CD8-positive, alpha-beta memory T cell (primary cell): ENCODE data around the gene KRTAP1-5. TPM values are rescaled to one million over a fixed set of nuclear protein-coding genes. Genes with fewer than 3 reads are reported as not detected.
"Not testable (repeated sequence)": the region's sequence is repeated elsewhere in the genome, so short reads cannot be mapped to it uniquely, and the experiment has no call there.

Experiments used
- CTCF ChIA-PET: fragments of 350-600 bp; sonication (Branson Sonifier 250); formaldehyde crosslinking; loops from one replicate; lab custom pipeline; 2021; ENCODE audit warnings: antibody characterized with exemption; lab: Charles Lee
- POLR2A ChIA-PET: fragments of 350-600 bp; sonication (Branson Sonifier 250); formaldehyde crosslinking; loops from one replicate; lab custom pipeline; 2021; ENCODE audit warnings: antibody characterized with exemption; lab: Charles Lee
- DNase-seq, 5 donors: peaks; one replicate each; pipeline versions ENCODE4 v3.0.0 to v3.0.0-alpha.2; 2020 to 2022; ENCODE audit warnings: mixed read lengths in 1 of 5
- H3K27ac ChIP-seq: one replicate; pipeline ENCODE4 v1.7.0; 2013; ENCODE audit warnings: low read depth, mild to moderate bottlenecking, low read length, moderate library complexity
- H3K27me3 ChIP-seq: 2 replicates; pipeline ENCODE4 v1.7.0; 2013; ENCODE audit warnings: low read length, mild to moderate bottlenecking; ENCODE audit not compliant: insufficient read depth, poor library complexity, severe bottlenecking
- H3K36me3 ChIP-seq: 2 replicates; pipeline ENCODE4 v1.7.0; 2013; ENCODE audit warnings: mild to moderate bottlenecking, low read length, moderate library complexity; ENCODE audit not compliant: insufficient read depth
- H3K4me1 ChIP-seq: 2 replicates; pipeline ENCODE4 v1.7.0; 2013; ENCODE audit warnings: mild to moderate bottlenecking, low read length, moderate library complexity; ENCODE audit not compliant: insufficient read depth
- H3K4me3 ChIP-seq: 2 replicates; pipeline ENCODE4 v1.7.0; 2013; ENCODE audit warnings: mild to moderate bottlenecking, low read length
- H3K9me3 ChIP-seq: 2 replicates; pipeline ENCODE4 v1.7.0; 2013; ENCODE audit warnings: mild to moderate bottlenecking, low read length
- H3K27ac Mint-ChIP-seq, 8 donors: one replicate each; pipeline ENCODE4 v1.8.0; 2020 to 2021; ENCODE audit warnings: mixed read lengths in 8 of 8, mild to moderate bottlenecking in 6 of 8, inconsistent platforms in 3 of 8, moderate library complexity in 3 of 8
- H3K27me3 Mint-ChIP-seq, 2 donors: one replicate each; pipeline ENCODE4 v1.8.0; 2020 to 2021; ENCODE audit warnings: mixed read lengths in 2 of 2, mild to moderate bottlenecking in 1 of 2, moderate library complexity in 1 of 2
- H3K36me3 Mint-ChIP-seq, 3 donors: one replicate each; pipeline ENCODE4 v1.8.0; 2020 to 2021; ENCODE audit warnings: mixed read lengths in 3 of 3, inconsistent platforms in 1 of 3, mild to moderate bottlenecking in 1 of 3
- H3K4me1 Mint-ChIP-seq, 3 donors: one replicate each; pipeline ENCODE4 v1.8.0; 2020 to 2021; ENCODE audit warnings: mixed read lengths in 3 of 3, inconsistent platforms in 1 of 3, mild to moderate bottlenecking in 1 of 3
- H3K4me3 Mint-ChIP-seq, 7 donors: one replicate each; pipeline ENCODE4 v1.8.0; 2020 to 2021; ENCODE audit warnings: mixed read lengths in 7 of 7, mild to moderate bottlenecking in 6 of 7, moderate library complexity in 4 of 7, inconsistent platforms in 2 of 7
- H3K9me3 Mint-ChIP-seq, 5 donors: one replicate each; pipeline ENCODE4 v1.8.0; 2020 to 2022; ENCODE audit warnings: mixed read lengths in 5 of 5, mild to moderate bottlenecking in 3 of 5, moderate library complexity in 2 of 5, inconsistent platforms in 1 of 5
- polyA plus RNA-seq: library from polyadenylated mRNA; unstranded; fragments of 300-500 nt; fragmentation: Illumina TruSeq; gene quantifications from one replicate; pipeline ENCODE4 v1.2.3, GENCODE V29; 2021
- total RNA-seq, 2 experiments: library from RNA; stranded (reverse); gene quantifications; one replicate each; pipeline ENCODE4 v1.2.3, GENCODE V29; 2021

Gene KRTAP1-5
- total and polyA plus RNA-seq, 3 experiments from 2014 or later: not detected

DNA sequence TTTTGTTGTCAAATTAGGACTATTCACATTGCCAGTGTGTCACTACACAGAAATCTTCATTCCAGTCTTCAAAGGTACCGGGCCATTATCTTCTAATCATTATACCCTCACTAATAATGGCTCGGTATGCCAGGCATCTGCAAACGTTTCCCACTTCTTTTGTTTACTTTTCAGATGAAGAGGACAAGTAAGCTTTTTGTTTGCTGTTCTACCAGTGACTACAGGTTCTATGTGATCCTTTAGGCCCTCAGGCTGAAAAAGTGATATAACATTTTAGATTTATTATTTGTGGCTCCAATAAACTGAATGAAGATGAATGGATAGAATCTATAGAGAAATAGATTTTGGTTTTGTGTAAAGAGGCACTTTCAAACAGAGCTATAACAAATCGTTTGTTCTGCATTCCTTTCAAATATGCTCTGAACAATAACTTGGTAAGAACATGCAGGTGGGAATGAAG is 17.7 kb downstream of the KRTAP1-5 start:
- DNase-seq: no peak
- Histone ChIP-seq H3K4me3 (no peak overlapping the region), H3K27me3 (peaks cover 4% of the 10 kb centered on the region), H3K27ac (no peak overlapping the region), H3K36me3 (no peaks in the 10 kb centered on the region), H3K4me1 (no peaks in the 10 kb centered on the region), H3K9me3 (no peaks in the 10 kb centered on the region)
- Mint-ChIP-seq H3K4me3 (no peak overlapping the region), H3K4me1 (no peaks in the 10 kb centered on the region), H3K9me3 (no peaks in the 10 kb centered on the region), H3K27ac (no peak overlapping the region), H3K27me3 (peaks cover 3 to 12% of the 10 kb centered on the region in 2 donors), H3K36me3 (no peaks in the 10 kb centered on the region)
- CTCF ChIA-PET: interaction anchor here (0.9 kb wide), 1 partner anchor 12 kb away, joined by 3 read pairs; no protein-coding TSS in a partner anchor
- POLR2A ChIA-PET: no interaction called here

GRCh38 chr17:41008811-41009210 is 18.2 kb downstream of the KRTAP1-5 start, which contains the start of gene KRTAP3-1:
TSS of gene KRTAP3-1 (minus strand) at chr17:41009128. CDS start at chr17:41009074, 54 bp downstream.
- Histone ChIP-seq H3K4me1 (no peaks in the 10 kb centered on the region), H3K36me3 (no peaks in the 10 kb centered on the region), H3K4me3 (no peak within 1 kb of the TSS), H3K27me3 (peaks cover 4% of the 10 kb centered on the region), H3K9me3 (no peaks in the 10 kb centered on the region), H3K27ac (no peak within 1 kb of the TSS)
- ChIA-PET POLR2A (no interaction called here), CTCF (no interaction called here)
- Mint-ChIP-seq H3K9me3 (no peaks in the 10 kb centered on the region), H3K4me1 (no peaks in the 10 kb centered on the region), H3K27ac (no peak within 1 kb of the TSS), H3K4me3 (no peak within 1 kb of the TSS), H3K36me3 (no peaks in the 10 kb centered on the region), H3K27me3 (peaks cover 6 to 17% of the 10 kb centered on the region in 2 donors)
- DNase-seq: no peak

- H3K27ac ChIP-seq: no peak overlapping the region
- ChIA-PET POLR2A (no interaction called here), CTCF (no interaction called here)
- H3K4me3 ChIP-seq: no peak overlapping the region
- Mint-ChIP-seq H3K36me3 (no peaks in the 10 kb centered on the region), H3K4me3 (no peak overlapping the region), H3K9me3 (no peaks in the 10 kb centered on the region), H3K4me1 (no peaks in the 10 kb centered on the region), H3K27me3 (peaks cover 17 to 49% of the 10 kb centered on the region in 2 donors), H3K27ac (no peak overlapping the region)
- no peaks in the 10 kb centered on the region for H3K36me3 ChIP-seq
- H3K4me1 ChIP-seq: no peaks in the 10 kb centered on the region
- no peaks in the 10 kb centered on the region for H3K9me3 ChIP-seq
- no peak for DNase-seq
- peaks cover 2% of the 10 kb centered on the region for H3K27me3 ChIP-seq
These were observed 22.6 kb downstream of the KRTAP1-5 start for GRCh38 chr17:41004397-41004796.

DNA sequence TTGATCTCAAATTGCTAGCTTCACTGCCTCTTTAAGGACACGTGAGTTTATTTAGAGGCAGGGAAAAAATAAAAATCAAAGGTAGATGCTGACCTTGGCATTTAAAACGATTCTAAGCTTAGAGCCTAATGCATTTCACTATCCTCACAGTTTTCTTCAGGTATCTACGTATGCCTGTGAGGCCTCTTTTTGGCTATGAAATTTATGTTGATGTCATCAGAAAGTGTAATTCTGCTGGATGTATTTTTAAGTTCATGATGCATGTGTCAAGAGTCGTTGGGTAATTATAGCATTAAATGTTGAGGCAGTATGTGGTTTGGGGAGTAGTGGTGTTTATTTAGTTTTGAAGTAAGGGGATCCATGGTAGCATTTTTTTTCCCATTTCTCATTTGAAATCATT is 23.1 kb downstream of the KRTAP1-5 start:
- ChIA-PET CTCF (no interaction called here), POLR2A (no interaction called here)
- no peaks in the 10 kb centered on the region for H3K36me3 Mint-ChIP-seq
- H3K4me3 ChIP-seq: no peak overlapping the region
- no peaks in the 10 kb centered on the region for H3K4me1 Mint-ChIP-seq
- no peak overlapping the region for H3K27ac Mint-ChIP-seq
- H3K27me3 ChIP-seq: no peaks in the 10 kb centered on the region
- peaks cover 19 to 53% of the 10 kb centered on the region in 2 donors for H3K27me3 Mint-ChIP-seq
- H3K27ac ChIP-seq: no peak overlapping the region
- no peaks in the 10 kb centered on the region for H3K36me3 ChIP-seq
- H3K4me1 ChIP-seq: no peaks in the 10 kb centered on the region
- no peak overlapping the region for H3K4me3 Mint-ChIP-seq
- H3K9me3 ChIP-seq: no peaks in the 10 kb centered on the region
- no peak for DNase-seq
- no peaks in the 10 kb centered on the region for H3K9me3 Mint-ChIP-seq

DNA sequence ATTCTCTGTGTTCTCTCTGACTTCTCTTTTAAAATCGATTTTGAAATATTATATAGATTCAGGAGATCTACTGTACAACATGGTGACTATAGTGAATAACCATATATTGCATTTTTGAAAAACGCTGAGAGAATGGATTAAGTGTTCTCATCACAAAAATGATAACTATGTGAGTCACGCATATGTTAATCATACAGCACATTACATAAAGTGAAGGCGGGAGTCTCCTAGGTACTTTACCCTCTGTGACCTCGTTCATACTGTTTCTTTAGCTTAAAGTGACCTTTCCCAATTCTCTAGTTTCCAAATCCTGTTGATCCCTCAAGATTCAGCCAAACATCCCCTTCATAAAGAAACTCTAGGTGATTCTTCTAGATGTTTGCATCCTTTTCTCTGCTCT is 24.2 kb downstream of the KRTAP1-5 start:
- Mint-ChIP-seq H3K9me3 (no peaks in the 10 kb centered on the region), H3K27me3 (peaks cover 23 to 64% of the 10 kb centered on the region in 2 donors), H3K36me3 (no peaks in the 10 kb centered on the region), H3K4me3 (no peak overlapping the region), H3K27ac (no peak overlapping the region), H3K4me1 (no peaks in the 10 kb centered on the region)
- Histone ChIP-seq H3K36me3 (no peaks in the 10 kb centered on the region), H3K27me3 (no peaks in the 10 kb centered on the region), H3K9me3 (no peaks in the 10 kb centered on the region), H3K4me3 (no peak overlapping the region), H3K27ac (no peak overlapping the region), H3K4me1 (no peaks in the 10 kb centered on the region)
- ChIA-PET CTCF (no interaction called here), POLR2A (no interaction called here)
- DNase-seq: no peak

DNA sequence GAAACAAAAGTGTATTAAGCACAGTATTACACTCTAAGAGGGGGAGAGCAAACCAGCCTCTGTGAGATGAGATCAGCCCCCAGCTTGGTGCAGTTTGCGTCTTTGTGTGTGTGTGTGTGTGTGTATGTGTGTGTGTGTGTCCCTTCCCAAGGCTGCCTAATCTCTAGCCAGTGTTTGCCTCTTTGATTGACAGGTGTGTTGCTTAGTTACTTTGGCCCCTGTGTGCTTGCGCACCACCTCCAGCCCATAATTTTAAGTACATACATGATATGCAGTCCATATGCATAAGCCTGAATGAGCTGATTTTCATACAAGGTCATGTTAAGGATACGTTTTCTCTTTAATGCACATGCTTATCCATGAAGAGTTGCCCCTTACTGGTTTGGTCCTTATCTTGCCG is 25.2 kb downstream of the KRTAP1-5 start:
- Histone ChIP-seq H3K4me1 (no peaks in the 10 kb centered on the region), H3K4me3 (no peak overlapping the region), H3K9me3 (no peaks in the 10 kb centered on the region), H3K27ac (no peak overlapping the region), H3K27me3 (peaks cover 5% of the 10 kb centered on the region), H3K36me3 (no peaks in the 10 kb centered on the region)
- H3K4me3 Mint-ChIP-seq: no peak overlapping the region
- no peaks in the 10 kb centered on the region for H3K36me3 Mint-ChIP-seq
- ChIA-PET POLR2A (no interaction called here), CTCF (no interaction called here)
- DNase-seq: no peak
- H3K27ac Mint-ChIP-seq: no peak overlapping the region
- H3K9me3 Mint-ChIP-seq: no peaks in the 10 kb centered on the region
- peaks cover 25 to 75% of the 10 kb centered on the region in 2 donors for H3K27me3 Mint-ChIP-seq
- H3K4me1 Mint-ChIP-seq: no peaks in the 10 kb centered on the region

DNA sequence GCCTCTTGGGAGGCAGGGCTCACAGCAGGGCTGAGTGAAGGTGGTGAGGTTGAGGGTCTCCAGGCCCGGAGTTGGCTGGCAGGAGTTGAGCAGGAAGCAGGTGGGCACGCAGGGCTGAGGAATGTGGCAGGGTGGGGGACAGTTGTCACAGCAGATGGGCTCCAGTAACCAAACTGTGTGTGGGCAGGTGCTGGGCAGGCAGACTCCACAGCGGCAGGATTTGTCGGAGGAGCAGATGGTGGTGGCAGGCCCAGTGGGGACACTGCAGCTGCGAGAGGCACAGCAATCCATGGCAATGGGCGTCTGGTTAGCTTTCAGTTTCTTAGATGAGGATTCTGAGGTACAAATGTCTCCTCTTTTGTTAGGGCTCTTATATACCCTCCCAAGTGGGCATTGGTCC is 27.4 kb downstream of the KRTAP1-5 start, which contains the start of gene KRTAP3-2:
TSS of gene KRTAP3-2 (minus strand) at position 344 of the 400 bp plus-strand sequence. CDS start at position 291, 53 bp downstream.
- POLR2A ChIA-PET, H3K9me3 Mint-ChIP-seq, H3K36me3 Mint-ChIP-seq, H3K27ac Mint-ChIP-seq, CTCF ChIA-PET, H3K27ac ChIP-seq, H3K4me3 ChIP-seq, H3K27me3 ChIP-seq, H3K4me3 Mint-ChIP-seq, H3K9me3 ChIP-seq, H3K4me1 Mint-ChIP-seq, DNase-seq, H3K4me1 ChIP-seq, H3K36me3 ChIP-seq: not testable (repeated sequence)
- H3K27me3 Mint-ChIP-seq: peaks cover 27 to 83% of the 10 kb centered on the region in 2 donors

GRCh38 chr17:40997361-40997760 is 29.6 kb downstream of the KRTAP1-5 start:
- H3K27ac Mint-ChIP-seq: no peak overlapping the region
- ChIA-PET CTCF (interaction anchor here (1.1 kb wide), 1 partner anchor 12 kb away, joined by 3 read pairs; no protein-coding TSS in a partner anchor), POLR2A (no interaction called here)
- no peak overlapping the region for H3K4me3 Mint-ChIP-seq
- Histone ChIP-seq H3K4me1 (no peaks in the 10 kb centered on the region), H3K27me3 (peaks cover 5% of the 10 kb centered on the region), H3K36me3 (no peaks in the 10 kb centered on the region), H3K27ac (no peak overlapping the region), H3K4me3 (no peak overlapping the region), H3K9me3 (no peaks in the 10 kb centered on the region)
- no peaks in the 10 kb centered on the region for H3K4me1 Mint-ChIP-seq
- no peak for DNase-seq
- no peaks in the 10 kb centered on the region for H3K9me3 Mint-ChIP-seq
- peaks cover 32 to 84% of the 10 kb centered on the region in 2 donors for H3K27me3 Mint-ChIP-seq
- H3K36me3 Mint-ChIP-seq: no peaks in the 10 kb centered on the region
